ENCODE measurements around the gene TRIP12.
"Not testable (repeated sequence)": the region's sequence is repeated elsewhere in the genome, so short reads cannot be mapped to it uniquely, and the experiment has no call there.

The TRIP12 gene

DNA sequence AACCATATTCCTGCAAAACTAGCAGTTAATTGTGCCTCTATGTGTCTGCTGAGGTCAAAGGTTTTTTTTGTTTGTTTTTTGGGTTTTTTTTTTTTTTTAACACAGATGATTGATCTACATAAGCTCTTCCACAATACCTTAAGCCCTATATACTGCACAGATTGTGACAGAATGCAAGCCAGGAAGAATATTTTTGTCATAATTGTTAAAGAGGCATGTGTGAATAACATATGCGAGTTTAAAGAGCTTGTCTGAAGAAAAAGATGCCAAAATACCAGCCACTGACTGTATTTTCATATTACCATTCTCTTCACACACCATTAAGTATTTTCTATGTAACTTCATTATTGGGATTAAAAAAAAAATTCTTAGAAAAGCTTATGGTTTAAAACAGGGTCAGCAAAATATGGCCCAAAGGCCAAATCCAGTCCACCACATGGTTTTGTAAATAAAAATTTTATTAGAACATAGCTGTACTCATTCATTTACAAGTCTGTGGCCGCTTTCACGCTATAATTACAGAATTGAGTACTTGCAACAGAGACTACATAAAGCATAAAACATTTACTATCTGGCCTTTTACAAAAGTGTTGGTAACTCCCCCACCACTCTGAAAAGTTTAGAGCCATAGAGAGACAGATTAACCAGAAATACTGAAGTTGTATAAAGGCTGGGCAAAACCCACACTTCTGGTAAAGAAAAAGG is 89.9 kb downstream of the TRIP12 start:
- no peak for DNase-seq (ENCODE audit: low read depth in 2 of 2)

DNA sequence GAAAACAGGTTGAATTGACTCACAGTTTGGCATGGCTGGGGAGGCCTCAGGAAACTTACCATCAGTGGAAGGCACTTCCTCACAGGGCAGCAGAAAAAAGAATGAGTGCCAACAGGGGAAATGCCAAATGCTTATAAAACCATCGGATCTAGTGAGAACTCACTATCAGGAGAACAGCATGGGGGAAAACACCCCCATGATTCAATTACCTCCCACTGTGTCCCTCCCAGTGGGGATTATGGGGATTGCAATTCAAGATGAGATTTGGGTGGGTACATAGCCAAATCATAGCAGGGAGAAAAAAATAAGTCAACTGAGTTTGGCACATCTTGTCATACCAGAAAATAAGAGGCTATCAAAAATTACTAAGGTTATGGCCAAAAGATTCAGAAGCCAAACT is 96.3 kb downstream of the TRIP12 start:
- DNase-seq (ENCODE audit: low read depth in 2 of 2) = no peak

DNA sequence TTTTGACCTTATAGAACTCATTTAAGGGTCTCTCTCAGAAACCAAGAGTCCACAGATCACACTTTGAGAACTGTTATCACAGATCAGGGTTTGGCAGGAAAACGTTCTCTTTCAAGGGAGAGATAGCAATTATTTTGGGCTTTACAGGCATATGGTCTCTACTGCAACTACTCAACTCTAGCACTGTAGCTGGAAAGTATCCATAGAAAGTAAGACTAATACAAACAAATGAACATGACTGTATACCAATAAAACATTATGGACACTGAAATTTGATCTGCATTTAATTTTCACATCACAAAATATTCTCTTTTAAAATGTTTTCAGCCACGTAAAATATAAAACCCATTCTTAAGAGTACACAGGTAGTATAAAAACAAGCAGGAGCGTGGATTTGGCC is 100.5 kb downstream of the TRIP12 start:
- no peak for DNase-seq (ENCODE audit: low read depth in 2 of 2)

DNA sequence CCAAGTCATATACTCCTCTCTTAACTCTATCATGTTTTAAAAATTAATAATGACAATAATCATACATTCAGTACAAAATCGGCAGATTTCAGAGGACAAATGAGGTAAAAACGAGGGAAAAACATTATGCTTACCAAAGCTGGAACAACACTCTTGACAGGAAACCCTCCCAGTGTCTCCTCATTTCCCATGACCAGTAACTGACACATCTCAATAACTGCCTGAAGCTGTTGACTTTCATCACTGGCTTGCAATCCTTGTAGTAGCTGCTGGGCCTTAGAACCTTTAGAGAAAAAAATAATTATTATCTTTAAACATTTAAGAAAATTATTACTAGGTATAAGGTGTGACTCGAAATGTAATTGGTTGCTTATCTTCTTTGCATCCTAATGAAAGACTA is 103.6 kb downstream of the TRIP12 start:
- DNase-seq (ENCODE audit: low read depth in 2 of 2) = no peak

DNA sequence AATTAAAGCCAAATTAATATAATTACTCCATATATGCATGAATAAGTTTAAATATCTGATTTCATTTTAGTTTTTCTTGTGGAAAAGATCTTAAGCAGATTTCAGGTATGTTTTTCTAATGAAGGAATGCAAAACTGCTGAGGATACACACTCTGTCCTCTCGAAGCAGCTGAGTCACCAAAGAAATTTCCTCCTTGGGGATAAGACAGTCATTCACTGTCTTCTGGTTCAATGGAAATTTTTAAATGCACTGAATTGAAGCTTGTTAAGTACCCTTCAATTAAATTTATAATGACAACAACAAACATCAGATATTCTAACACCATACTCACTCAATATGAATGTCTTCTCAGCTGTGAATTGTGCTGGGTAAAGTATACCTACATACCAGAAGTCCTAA is 106.0 kb downstream of the TRIP12 start:
- no peak for DNase-seq (ENCODE audit: low read depth in 2 of 2)

DNA sequence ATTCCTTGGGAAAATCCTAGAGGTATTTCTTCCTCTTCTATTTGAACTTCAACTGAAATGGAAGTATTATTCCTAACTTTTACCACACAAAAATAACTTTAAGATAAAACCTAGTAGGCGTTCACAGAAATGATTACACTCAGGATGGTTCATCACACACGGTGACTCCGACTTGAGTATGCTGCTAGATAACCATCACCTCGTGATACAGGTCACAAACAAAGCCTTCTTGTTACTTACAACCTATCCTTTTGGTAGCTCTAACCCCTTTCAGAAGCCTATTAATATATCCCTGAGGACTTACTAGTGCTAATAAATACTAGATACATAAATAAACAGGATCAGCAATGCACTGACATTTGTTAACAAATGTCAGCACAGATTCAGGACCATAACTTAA is 106.5 kb downstream of the TRIP12 start:
- no peak for DNase-seq (ENCODE audit: low read depth in 2 of 2)

DNA sequence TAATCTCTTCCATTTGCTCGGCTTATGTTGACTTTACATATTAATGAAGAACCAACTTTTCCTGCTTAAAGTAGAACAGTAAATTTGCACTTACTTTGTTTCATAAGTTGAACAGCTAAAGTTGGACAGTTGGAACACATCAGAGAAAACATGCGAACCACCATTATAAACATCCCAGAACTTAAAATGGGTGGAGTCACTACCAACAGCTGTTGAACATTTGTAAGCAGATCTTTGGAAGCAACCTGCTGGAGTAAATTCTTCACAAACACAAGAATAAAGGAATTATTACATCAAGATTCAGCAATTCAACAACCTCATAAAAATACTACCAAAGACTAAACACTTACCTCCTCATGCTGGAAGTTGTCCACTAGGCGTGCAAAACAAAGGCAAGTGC is 111.0 kb downstream of the TRIP12 start:
- no peak for DNase-seq (ENCODE audit: low read depth in 2 of 2)

DNA sequence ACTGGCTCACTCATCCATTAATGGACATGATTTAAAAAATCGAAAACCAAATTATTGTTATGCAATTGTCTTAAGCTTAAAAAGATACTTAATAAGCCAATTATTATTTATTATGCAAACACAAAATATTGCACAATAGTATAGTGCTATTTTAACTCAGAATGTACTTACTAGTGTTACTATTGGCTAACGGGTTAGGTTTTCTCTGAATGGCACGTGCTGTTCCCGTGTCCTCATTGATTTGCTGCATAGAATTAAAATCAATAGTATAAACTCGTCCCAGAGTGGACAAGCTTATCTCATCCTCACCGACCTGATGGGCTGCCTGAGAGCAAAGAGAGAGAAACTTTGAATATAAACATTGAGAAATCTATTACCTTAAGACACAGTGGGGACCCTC is 116.2 kb downstream of the TRIP12 start:
- DNase-seq (ENCODE audit: low read depth in 2 of 2) = no peak

DNA sequence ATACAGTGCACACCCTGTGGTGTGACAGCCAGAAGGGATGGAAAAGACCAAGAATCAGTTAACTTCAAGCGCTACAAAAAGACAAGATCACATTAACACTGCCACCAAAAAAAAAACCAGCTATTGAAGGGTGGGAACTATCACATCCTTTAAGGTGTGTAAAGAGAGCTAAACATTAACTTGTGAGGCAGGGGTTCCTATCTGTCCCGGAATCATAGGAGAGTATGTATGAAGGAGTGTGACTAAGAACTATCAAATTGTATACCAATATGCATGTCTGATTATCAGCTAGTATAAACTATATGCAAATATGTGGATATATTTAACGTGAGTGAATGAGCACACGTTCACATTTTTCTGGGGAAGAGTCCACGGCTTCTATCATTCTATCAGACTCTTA is 119.0 kb downstream of the TRIP12 start:
- no peak for DNase-seq (ENCODE audit: low read depth in 2 of 2)

DNA sequence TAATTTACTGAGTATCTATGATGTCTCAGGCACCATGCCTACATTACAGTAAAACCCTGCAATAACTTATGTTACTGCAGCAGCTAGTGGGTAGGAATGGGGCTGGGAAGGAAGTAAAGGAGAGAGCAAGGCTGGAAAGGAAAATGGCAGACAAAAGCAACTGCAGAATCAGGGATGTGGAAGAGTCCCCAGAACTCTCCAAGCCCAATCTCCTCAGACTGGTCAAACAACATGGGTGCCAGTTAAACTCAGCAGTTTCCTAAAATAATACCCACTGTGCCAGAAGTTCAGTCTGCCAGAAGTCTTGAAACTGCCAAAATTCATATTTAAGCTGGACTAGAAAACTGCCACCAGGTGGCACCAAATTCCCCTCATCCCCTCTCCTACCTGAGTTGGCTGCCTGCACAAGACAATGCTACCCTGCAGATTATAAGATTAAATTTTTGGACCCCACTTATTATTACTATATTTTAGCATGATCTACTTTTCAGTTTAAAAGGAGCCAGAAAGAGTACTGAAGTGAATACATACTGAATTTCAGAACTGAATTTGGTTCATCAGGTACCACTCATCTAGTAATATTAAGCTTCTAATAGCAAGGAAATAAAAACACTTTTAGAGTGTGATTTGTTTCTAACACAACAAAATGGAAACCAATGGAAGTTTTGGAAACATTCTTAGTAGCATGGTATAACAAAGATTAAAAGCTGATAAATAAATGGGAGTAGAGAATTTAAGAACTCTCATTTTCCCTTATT is 120.6 kb downstream of the TRIP12 start:
- peak; percentile 57 to 69 for DNase-seq (ENCODE audit: low read depth in 2 of 2)

DNA sequence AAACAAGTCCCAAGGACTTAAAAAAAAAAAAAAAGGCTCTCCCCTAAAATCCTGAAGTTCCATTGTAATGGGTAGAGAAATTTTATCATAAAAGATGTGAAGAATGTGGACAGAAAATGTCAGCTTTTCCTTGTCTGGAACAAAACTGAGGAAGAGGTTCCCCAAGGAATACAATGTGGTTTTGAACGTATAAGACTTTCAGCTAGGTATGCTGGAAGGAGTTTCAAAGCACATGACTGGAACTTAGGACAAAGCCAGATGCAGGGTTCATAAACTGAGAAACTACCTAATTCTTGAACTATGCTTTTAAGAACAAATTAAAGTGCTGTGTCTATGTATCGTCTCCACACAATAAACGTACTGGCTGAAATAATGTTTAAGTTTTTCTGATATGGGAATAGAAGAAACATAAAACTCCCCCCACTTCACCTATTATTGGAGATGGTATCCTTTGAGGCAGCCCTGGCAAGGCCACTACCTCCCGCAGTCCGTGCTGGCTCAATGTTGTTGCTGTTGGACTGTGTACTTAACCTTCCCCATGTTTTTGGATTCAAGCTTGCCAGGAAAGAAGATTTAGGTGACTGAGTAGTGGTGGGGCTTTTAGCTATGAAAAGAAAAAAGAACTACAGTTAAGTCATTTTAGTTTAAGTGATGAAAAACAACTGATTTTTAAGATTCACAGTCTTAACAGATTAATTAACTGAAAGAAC is 123.2 kb downstream of the TRIP12 start:
- DNase-seq (ENCODE audit: low read depth in 2 of 2) = no peak

DNA sequence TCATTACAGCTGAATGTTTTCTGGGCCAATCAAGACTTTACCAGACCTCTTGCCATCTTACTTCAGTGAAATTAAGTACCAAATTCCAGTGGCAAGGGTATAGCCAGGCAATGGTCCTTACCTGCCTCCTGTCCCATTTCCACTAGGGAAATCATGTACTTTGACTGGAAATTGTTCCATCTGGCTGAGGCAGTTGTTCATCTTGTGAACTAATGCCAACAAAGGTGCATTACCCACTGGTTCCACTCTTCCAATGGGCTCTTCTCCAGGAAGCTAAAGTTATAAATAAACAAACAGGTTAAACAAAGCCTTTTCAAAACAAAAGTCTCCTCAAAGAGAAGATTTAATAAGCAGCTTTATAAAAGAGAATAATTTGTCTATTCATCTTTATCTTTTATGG is 126.8 kb downstream of the TRIP12 start:
- DNase-seq (ENCODE audit: low read depth in 2 of 2) = no peak

DNA sequence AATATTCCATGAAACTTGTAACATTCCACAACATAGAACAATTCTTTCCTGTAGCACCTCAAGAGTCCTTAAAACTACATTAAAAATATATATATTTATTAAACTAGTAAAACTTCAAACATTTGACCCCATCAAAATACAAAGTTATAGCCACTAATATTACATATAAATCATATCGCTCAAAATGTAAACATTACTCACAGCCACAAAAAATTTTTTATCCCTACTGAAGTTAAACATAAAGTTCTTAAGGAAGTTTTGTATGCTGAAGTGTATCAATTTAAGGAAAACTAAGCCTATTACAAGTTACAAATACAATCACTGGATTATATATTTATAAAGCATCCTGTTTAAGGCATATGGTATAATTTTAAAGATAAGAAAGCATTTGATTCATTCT is 127.2 kb downstream of the TRIP12 start:
- no peak for DNase-seq (ENCODE audit: low read depth in 2 of 2)

DNA sequence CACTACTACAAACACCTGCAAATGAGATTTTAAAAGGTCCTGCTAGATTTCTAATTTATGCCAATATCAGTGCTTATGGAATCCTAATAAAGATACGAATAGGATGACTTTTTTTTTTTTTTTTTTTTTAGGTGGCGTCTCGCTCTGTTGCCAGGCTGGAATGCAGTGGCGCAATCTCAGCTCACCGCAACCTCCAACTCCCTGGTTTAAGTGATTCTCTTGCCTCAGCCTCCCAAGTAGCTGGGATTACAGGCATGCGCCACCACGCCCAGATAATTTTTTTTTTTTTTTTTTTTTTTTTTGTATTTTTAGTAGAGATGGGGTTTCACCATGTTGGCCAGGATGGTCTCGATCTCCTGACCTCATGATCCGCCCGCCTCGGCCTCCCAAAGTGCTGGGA is 135.5 kb downstream of the TRIP12 start:
- DNase-seq (ENCODE audit: low read depth in 2 of 2) = not testable (repeated sequence)

DNA sequence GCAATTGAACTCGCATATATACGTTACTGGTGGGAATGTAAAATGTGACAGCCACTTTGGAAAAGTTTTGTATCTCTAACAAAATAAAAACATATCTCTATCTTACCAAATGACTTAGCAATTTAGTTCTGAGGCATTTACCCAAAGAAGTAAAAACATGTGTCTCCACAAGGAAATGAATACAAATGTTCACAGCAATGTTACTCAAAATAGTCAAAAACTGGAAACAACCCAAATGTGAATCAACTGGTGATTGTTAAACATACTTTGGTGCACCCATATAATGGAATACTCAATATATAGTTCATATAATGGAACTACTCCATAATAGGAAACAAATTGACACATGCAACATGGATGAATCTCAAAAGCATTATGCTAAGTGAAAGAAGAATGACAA is 137.0 kb downstream of the TRIP12 start:
- no peak for DNase-seq (ENCODE audit: low read depth in 2 of 2)

DNA sequence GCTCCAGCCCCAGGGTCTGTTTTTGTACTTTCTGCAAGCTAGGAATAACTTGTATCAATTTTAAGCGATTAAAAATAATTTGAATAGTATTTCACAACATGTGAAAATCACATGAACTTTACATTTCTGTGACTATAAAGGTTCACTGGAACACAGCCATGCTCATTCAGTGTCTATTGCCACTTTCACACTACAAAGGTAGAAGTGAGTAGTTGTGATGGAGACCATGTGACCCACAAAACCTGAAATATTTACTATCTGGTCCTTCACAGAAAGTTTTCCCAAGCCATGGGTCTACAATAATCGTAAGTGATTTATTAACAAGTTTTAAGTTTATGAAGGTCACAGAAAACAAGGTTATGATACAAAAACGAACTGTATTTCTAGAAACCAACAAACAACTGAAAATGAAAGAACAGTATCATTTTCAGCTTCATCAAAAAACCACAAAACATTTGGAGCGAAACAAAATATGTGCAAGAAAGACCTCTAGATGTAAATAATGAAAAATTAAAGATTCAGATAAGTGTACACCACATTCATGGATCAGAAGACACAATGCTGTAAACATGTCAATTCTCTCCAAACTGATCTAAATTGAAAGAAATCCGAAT is 138.6 kb downstream of the TRIP12 start:
- DNase-seq (ENCODE audit: low read depth in 2 of 2) = no peak

DNA sequence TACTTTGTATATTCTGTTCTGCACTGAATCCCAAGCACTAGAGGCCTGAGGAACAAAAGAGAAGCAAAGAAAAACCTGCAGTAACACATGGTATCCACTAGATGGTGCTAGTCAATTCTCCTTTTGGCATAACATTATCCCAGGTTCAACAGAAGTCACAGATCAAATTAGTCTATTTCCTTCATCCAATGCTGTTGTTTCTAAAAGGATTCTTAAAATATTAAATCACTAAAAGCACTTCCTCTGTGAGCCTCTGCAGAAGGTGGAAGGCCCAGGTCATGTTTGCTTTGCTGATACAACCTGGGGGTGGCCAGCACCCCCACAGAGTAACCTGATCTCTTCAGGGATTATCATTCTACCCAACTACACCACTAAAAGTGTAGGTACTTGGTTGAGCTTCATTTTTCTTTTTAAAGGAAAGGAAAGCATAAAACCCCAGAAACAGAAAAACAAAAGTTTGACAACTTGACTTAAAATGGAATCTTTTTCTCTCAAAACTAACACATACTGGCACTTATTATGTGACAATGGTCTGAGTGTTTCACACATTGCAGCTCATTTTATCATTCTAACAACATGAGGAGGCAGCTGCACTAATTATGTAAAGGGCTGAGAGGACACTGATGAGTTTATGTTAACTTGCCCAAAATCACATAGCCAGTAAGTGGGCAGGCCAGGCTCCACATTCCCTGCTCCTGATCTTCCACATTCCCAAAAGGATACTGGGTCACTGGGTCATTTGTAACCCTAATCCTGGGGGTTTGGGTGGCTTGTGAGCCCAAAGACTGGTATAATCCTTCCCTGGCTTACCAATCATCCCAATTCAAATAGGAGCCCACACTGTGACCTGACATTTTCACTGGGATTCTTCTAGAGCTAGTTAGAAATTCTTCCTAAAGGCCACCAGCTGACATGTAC is 140.7 kb downstream of the TRIP12 start:
- DNase-seq (ENCODE audit: low read depth in 2 of 2) = no peak

DNA sequence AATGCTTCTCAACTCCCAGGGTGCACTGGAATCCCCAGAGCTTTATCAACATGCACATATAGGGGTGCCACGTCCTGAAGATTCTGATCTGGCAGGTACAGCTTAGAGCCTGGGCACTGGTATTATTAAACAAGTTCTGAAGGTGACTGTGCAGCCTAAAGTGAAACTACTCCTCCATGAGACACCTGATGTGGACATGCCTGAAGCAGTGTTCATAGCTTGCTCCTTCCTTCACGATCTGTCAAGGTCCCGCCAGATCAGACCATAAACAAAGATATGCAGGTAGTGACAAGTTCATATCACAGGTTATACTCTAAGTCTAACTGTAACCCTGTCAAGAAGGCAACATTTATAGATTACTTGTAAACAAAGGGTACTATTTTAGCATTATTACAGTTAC is 142.2 kb downstream of the TRIP12 start:
- no peak for DNase-seq (ENCODE audit: low read depth in 2 of 2)

DNA sequence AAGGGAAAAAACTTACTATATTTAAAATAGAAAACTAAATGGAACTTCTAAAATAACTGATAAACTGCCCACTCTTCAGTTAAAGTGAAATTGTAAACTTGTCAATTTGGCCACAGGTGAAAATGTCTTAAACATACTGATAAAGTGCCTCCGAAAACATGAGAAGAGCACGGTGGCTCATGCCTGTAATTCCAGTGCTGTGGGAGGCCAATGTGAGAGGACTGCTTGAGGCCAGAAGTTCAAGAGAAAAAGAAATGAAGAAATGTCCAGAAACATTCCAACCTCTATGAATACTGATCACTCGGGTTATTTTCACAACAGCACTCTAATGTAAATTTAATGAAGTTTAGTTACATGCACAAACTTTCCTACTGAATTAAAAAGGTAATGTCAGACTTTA is 144.1 kb downstream of the TRIP12 start:
- no peak for DNase-seq (ENCODE audit: low read depth in 2 of 2)

DNA sequence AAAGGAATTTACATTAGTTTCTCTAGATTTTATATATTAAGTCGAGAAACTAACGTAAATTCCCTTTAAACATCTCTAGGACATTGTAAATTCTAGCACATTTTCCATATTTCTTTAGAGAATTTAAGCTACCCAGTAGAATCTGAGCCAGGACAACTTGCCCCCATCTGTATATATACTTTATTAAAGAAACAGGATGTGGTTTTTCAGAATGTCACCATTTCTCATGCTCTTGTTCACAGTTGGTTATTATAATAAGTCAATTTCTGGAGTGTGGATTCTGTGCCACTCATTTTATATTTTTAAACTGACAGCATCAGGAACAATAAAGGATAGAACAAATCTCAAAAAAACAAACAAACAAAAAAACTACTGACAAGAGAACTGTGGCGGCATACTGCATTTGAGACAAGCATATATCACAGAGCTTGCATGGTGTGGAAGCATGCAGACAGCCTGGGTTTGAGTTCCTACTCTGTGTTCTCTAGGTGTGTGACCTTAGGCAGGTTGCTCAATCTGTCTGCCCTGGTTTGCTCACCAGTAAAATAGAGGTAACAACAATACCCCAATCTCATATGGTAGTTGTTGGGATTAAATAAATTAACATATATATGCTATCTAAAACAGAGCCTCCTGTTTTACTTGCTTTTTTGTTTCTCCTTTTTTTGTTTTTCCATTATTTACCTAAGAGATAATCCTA is 146.0 kb downstream of the TRIP12 start:
- no peak for DNase-seq (ENCODE audit: low read depth in 2 of 2)

DNA sequence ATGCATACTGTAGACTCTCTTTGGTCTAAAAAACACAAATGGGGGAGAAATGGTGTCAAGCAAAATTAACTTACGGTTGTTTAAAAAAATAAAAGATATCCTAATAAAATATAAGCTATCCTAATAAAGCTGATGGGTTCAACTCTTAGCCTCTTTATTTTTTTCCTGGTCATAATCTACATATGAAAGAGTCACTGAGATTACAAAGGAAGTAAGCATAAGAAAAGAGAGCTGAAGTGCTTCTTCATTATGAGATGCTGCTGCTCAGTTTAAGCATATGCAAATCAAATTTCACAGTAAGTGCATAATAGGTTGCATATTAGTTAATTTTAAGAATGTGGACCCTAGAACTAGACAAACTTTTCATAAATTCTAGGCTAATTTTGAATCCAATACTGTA is 147.6 kb downstream of the TRIP12 start:
- DNase-seq (ENCODE audit: low read depth in 2 of 2) = no peak
